Neural cell (in vitro differentiated cells): Measurements from ENCODE around the gene SPRYD7.

Experiments
- CTCF ChIP-seq: fragments of 450-650 bp; IDR thresholded peaks from 2 replicates; pipeline ENCODE4 v1.5.1; 2014; ENCODE audit warnings: antibody characterized with exemption, mild to moderate bottlenecking, moderate library complexity; ENCODE audit not compliant: poor library complexity, severe bottlenecking
- EP300 ChIP-seq: fragments of 450-650 bp; conservative IDR thresholded peaks from 2 replicates; pipeline ENCODE4 v1.6.1; 2014; ENCODE audit warnings: antibody characterized with exemption, mild to moderate bottlenecking, moderate library complexity; ENCODE audit not compliant: poor library complexity, severe bottlenecking
- EZH2 ChIP-seq: fragments of 200-600, 300-800 bp; shearing (Covaris generic), sonication (generic); IDR thresholded peaks from 2 replicates; pipeline ENCODE4 v1.6.1; 2014; ENCODE audit warnings: antibody characterized with exemption, low read length, borderline replicate concordance, mild to moderate bottlenecking; ENCODE audit not compliant: insufficient read depth, poor library complexity, severe bottlenecking
- MXI1 ChIP-seq: fragments of 450-650 bp; conservative IDR thresholded peaks from 2 replicates; pipeline ENCODE4 v1.6.1; 2014; ENCODE audit warnings: antibody characterized with exemption, mild to moderate bottlenecking; ENCODE audit not compliant: poor library complexity, severe bottlenecking
- SMC3 ChIP-seq: fragments of 450-650 bp; conservative IDR thresholded peaks from 2 replicates; pipeline ENCODE4 v1.6.1; 2014; ENCODE audit warnings: antibody characterized with exemption, mild to moderate bottlenecking, moderate library complexity; ENCODE audit not compliant: poor library complexity

- TF ChIP-seq MXI1 (no peak), EZH2 (no peak), CTCF (no peak), EP300 (no peak), SMC3 (no peak)
These were observed 2.8 kb upstream of the SPRYD7 start for GRCh38 chr13:49938921-49939320.
